Eye (tissue), 1 donor: ENCODE measurements around the gene AIF1L.
A peak's percentile ranks its signal among the peaks of the same experiment; 100 is the strongest.
"Not testable (repeated sequence)": the region's sequence is repeated elsewhere in the genome, so short reads cannot be mapped to it uniquely, and the experiment has no call there.

Experiments
- DNase-seq: peaks from one replicate; pipeline ENCODE4 v3.0.0-alpha.2; 2015

AIF1L gene

DNA sequence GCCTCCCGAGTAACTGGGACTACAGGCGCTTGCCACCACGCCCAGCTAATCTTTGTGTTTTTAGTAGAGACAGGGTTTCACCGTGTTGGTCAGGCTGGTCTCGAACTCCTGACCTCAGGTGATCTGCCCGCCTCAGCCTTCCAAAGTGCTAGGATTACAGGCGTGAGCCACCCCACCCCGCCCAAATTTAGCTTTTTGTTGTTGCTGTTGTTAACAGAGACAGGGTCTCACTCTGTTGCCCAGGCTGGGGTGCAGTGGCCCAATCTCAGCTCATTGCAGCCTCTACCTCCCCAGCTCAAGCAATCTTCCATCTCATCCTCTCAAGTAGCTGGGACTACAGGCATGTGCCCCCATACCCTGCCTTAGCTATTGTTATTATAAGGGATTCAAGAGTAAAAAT lies 3.5 kb downstream of the AIF1L start:
- DNase-seq, result not testable (repeated sequence)

- DNase-seq, result no peak
These were observed 4.1 kb downstream of the AIF1L start for GRCh38 chr9:131100445-131100844.

DNA sequence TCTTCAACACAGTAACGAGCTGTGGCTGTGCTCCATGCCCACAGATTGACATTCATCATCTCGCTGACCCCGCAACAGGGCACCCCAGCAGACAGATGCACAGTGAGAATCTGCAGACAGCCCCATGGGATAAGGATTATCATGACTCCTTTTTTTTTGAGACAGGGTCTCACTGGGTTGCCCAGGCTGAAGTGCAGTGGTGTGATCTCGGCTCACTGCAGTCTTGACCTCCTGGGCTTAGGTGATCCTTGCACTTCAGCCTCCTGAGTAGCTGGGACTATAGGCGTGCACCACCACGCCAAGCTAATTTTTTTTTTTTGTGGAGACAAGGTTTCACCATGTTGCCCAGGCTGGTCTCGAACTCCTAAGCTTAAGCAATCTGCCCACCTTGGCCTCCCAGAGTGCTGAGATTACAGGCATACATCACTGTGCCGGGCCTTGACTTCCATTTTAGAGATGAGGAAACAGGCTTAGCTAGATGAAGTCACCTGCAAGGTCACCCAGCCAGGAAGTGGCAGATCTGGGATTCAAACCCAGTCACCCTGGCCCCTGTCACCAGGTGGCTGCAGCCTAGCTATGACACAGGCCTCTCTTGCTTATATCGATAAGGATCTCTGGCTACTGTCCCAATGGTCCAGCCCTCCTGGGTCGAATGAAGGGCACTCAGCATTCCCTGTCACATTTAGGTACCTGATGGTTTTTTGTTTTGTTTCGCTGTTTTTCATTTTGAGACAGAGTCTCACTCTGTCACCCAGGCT lies 5.1 kb downstream of the AIF1L start:
- DNase-seq, result no peak

GRCh38 chr9:131103024-131103423 lies 6.7 kb downstream of the AIF1L start:
- DNase-seq, result no peak

DNA sequence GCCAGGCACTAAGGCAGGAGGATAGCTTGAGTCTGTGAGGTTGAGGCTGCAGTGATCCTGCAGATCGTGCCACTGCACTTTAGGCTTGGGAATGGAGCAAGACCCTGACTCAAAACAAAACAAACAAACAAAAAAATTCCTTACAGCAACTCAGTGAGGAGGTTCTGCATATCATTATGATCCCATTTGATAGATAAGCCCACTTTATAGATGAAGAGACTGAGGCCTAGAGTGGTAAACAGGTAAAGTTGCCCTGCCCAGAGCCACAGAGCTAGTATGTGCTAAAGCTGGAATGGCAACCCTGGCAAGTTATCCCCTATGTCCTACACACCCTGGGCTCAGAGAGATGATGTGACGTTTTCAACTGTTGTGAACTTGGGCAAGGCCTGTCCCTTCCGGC lies 7.2 kb downstream of the AIF1L start:
- no peak for DNase-seq

- no peak for DNase-seq
These were observed 7.8 kb downstream of the AIF1L start for GRCh38 chr9:131104016-131104740.

GRCh38 chr9:131105952-131106351 lies 9.6 kb downstream of the AIF1L start:
- DNase-seq, result no peak

DNA sequence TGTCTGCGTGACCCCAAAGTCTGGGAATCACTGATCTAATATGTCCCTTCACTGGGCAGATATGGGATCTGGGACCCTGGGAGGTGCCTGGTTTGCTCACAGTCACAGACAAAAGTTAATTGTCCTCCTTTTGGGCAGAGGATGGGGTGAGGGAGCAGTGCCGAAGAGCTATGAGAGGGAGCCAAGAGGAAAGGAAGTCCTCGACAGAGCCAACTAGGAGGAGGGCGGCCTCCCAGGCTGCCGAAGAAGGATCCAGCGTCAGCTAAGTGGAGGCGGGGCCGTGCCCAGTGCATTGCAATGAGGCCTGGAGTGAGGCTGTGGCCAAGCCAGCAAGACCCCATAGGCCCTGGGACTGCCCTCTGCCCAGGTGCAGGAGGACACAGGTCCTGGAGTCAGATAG lies 11.4 kb downstream of the AIF1L start:
- no peak for DNase-seq

DNA sequence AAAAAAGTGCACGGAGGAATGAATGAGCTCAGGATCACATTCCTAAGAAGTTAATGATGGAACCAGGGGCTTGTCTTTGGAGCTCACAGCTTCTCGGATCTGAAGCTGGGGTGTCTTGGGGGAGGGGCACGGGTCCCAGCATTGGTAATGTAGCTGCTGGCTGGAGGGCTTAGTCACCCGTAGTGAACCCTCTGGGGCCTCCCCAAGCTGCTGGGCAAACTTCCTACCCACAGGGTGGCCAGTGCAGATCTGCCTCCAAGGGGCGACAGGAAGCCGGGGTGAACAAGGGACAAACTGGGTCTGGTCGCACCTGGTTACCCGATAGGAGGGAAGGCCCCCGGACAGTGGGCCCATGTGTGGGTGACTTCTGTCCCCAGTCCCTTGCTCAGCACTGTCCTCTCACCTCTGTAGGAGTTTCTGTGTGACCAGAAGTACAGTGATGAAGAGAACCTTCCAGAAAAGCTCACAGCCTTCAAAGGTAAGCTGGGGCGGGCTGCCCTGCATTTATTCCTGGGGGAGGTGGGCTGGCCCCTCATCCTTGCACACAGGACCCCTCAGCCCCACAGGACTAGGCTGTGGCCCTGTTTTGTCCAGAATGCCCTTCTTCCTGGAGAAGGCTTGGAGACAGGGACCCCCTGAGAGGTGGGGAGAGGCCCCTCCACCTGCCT lies 15.0 kb downstream of the AIF1L start:
- DNase-seq, result peak; percentile 52

DNA sequence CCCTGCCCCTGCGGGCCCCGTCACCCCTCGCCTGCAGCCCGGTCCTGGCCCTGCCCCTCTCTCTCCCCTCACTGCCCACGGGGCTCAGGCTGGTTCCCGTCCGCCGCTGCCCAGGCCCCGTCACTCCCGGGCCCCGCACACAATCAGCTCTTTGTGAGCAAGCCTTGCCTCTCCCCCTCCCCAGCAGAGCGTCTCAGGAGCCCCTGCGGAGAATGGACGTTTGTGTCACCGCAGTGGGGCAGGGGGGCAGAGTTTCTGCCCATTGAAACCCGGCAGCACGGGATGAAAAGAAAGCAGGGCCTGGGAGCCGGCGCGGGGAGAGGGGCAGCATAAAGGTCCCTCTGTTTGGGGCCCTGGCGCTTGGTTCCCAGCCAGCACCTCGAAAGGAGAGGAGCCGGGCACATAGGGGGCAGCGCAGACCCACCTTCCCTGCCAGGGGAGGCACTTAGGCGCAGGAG lies 15.6 kb downstream of the AIF1L start:
- peak; percentile 92 for DNase-seq

DNA sequence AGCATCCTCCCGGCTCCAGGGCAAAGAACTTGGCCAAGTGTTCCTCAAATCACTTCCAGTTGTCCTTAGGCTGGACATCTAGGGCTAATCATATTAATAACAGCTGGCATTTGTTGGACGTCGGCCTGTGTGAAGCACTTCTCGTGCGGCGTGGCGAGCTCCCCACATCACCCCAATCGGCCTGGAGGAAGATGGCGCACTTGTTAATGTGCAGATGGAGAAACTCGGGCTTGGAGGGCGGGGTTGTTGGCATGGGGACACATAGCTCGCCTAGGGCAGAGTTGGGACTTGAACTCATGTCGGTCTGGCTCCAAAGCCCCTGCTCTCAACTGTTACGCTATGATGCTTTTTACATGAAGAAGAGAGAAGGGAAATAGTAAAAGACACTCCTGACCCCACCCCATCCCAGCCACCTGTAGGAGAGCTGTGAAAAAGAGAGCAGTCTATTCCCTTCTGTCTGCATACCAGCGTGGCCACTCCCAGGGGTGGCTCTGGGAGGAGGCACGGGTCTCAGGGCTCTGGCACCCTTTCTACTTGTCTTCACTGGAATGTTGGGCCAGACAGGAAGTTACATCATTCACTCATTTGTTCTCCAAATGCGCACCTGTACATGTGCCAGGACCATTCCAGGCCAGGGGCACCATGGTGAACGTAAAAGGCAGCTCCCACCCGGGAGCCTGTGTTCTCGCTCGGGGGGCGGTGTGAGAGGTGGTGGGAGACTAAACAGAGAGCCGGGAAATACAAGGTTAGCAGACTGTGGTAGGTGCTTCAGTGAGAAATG lies 16.2 kb downstream of the AIF1L start:
- no peak for DNase-seq

- DNase-seq, result no peak
These were observed 17.3 kb downstream of the AIF1L start for GRCh38 chr9:131113655-131114054.

GRCh38 chr9:131114084-131114535 lies 17.8 kb downstream of the AIF1L start:
- DNase-seq, result no peak

DNA sequence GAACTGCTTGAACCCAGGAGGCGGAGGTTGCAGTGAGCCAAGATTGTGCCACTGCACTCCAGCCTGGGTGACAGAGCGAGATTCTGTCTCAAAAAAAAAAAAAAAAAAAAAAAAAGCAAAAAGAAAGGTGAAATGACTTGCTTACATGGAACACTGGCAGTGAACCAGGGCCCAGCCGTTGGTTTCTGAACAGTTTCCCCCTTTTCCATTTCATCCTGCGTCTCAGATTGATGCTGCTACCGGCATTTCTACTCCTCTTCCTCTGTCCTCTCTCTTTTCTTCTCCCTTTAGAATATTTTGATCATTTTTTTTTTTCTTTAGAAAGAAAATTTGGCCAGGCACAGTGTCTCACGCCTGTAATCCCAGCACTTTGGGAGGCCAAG lies 19.0 kb downstream of the AIF1L start:
- not testable (repeated sequence) for DNase-seq

DNA sequence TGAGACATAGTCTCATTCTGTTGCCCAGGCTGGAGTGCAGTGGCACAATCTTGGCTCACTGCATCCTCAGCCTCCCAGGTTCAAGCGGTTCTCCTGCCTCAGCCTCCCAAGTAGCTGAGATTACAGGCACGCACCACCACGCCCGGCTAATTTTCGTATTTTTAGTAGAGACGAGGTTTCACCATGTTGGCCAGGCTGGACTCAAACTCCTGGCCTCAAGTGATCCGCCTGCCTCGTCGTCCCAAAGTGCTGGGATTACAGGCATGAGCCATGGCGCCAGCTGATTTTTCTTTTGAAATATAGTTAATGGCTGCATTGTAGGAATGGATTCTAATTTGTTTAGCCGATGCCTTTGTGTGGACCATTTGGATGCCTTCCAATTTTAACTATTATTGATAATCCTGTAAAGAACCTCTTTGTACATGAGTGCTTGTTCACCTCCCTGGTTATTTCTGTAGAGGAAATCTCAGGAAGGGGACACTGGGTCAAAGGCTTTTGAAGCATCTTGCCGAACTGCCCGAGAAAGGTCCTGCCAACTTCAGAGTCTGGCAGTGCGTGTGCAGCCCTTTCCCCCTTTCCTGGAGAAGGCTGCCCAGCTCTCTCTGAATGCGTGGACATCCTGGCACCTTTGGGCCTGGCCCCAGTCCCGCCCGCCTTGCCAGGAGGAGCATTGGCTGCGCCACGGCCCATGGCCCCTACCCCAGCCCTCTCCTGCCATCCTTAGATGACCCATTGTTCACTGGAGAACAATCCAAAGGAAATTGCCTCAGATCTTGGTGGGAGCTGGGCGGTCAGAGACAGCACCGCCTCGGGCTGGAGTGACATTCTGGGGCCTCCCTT lies 20.2 kb downstream of the AIF1L start:
- no peak for DNase-seq

- DNase-seq, result no peak
These were observed 20.9 kb downstream of the AIF1L start for GRCh38 chr9:131117121-131117761.

- no peak for DNase-seq
These were observed 21.4 kb downstream of the AIF1L start for GRCh38 chr9:131117762-131118145.

DNA sequence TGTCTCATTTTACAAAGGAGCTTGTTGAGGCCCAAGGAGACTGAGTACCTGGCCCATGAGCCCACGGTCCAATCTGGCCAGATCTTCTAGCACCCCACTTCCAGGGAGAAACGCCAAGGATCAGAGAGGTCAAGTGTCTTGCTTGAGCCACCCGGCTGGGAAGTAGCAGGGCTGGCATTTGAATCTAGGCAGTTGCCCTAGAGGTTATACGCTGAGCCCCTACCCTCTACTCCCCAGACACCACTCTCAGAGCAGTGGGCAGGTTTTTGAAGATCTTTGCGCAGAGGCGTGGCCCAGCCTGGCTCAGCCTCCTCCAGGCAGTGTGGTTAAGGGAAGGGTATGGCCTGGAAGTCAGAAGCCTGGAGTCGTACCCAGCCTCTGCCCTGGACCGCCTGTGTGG lies 23.3 kb downstream of the AIF1L start:
- no peak for DNase-seq

- no peak for DNase-seq
These were observed 24.4 kb downstream of the AIF1L start for GRCh38 chr9:131120620-131121228.

DNA sequence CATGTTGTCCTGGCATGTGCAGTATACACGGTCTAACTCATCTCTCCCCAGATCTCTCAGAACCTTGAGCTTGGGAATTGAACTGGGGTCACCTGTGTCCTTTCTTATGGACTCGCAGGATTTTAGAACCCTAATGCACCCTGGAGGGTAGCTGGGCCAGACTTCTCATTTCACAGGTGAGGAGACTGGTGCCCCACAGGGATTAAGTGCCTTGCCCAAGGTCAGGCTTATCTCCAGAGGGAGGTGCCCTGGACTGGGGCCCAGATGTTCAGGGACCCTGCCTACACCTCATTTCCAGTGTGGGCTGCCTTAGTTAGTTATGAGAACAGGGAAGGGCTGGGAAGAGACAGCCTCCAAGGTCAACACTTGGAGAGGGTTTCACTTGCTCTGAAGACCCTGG lies 25.0 kb downstream of the AIF1L start:
- no peak for DNase-seq

DNA sequence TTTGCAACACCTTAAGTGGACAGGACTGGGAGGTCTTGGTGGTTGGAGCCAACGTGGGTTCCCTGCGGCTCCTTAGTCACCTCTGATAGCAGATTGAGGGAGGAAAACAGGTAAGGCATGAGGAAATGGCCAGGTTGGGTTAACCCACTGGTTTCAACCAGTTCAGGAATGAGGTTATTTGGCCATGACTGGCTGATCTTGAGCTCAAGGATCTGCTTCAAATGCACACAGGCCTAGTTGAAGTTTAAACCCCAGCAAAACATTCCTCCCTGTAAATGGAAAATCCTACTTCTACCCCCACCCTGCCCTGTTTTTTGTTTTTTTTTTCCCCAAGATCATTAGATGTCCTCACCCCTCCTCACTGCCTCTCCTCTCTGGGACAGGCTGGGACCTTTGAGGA lies 25.8 kb downstream of the AIF1L start:
- DNase-seq, result no peak
